Activated T-helper 17 cell treated with anti-CD3 and anti-CD28 coated beads, Interleukin-2, amount 50 U/mL, for 72 hours (primary cell): Measurements from ENCODE around the gene NYNRIN. TPM values are rescaled to one million over a fixed set of nuclear protein-coding genes. Genes with fewer than 3 reads are reported as not detected.

Experiments
- ATAC-seq: fragments of 150-1000 bp; cut with Tn5 transposase; replicated peaks from 2 replicates; pipeline ENCODE4 v1.10.0; 2021; ENCODE audit warnings: mild to moderate bottlenecking, moderate library complexity
- H3K27ac Mint-ChIP-seq: one replicate; pipeline ENCODE4 v1.8.0; 2022; ENCODE audit warnings: mixed read lengths
- H3K27me3 Mint-ChIP-seq: one replicate; pipeline ENCODE4 v1.8.0; 2022; ENCODE audit warnings: mixed read lengths
- H3K36me3 Mint-ChIP-seq: one replicate; pipeline ENCODE4 v1.8.0; 2022; ENCODE audit warnings: low read depth, mild to moderate bottlenecking, mixed read lengths
- H3K4me1 Mint-ChIP-seq: one replicate; pipeline ENCODE4 v1.8.0; 2022; ENCODE audit warnings: mixed read lengths
- H3K4me3 Mint-ChIP-seq: one replicate; pipeline ENCODE4 v1.8.0; 2022; ENCODE audit warnings: mild to moderate bottlenecking, mixed read lengths
- H3K9me3 Mint-ChIP-seq: one replicate; pipeline ENCODE4 v1.8.0; 2022; ENCODE audit warnings: mixed read lengths
- total RNA-seq, 2 donors: library from RNA; stranded (reverse); gene quantifications; one replicate each; pipeline ENCODE4 v1.2.3, GENCODE V29; 2022

The NYNRIN gene
- total RNA-seq, 2 donors from 2014 or later: 0.04 TPM; not detected in 1

DNA sequence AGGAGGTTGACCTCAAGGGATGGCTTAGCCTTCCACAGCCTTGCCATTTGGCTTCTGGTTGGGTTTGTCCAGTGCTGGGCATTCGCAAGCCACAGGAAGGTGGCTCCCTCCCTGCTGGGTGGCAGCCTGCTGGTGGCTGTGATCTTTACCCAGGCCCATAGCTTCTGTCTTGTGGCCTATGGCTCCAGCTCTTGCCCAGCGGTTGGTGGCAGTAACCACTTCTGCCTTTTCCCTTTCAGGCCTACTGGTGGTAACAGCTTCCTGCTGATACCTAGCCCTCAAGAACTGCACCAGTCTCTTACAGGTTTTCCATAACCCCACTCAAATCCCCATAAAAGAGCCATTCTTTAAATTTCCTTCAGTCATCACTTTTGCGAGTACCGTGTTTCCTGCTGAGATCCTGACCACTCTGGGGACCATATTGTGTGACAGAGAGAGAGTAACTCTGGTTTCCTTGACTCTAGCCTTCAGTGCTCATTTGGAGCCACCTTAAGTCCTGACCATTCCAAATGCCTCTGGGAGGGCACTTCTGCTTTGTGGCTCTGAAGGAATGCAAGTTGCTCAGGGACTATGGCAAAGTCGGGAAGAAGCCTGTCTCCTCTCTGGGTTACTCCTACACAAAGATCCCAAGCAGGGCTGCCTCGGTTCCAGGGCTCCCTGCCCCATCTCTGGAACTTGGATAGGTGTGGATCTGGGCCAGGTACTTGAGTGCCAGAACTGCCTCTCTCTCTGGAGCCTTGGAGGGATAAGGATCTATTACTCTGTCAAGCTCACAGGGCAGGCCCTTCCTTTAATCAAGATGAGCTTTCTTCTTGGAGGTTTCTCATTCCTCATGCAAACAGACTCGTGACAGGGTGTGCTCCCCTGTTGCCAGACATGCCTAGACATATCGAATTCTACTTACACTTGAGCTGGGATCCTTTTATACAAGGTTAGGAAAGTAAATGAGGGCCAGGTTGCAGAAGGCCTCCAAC lies 2.9 kb upstream of the NYNRIN start:
- H3K27ac Mint-ChIP-seq: peak overlapping the region; percentile 34
- no peak for ATAC-seq
- peaks cover 5% of the 10 kb centered on the region for H3K4me1 Mint-ChIP-seq
- H3K9me3 Mint-ChIP-seq: no peaks in the 10 kb centered on the region
- H3K4me3 Mint-ChIP-seq: no peak overlapping the region
- no peaks in the 10 kb centered on the region for H3K36me3 Mint-ChIP-seq
- peaks cover 13% of the 10 kb centered on the region for H3K27me3 Mint-ChIP-seq

DNA sequence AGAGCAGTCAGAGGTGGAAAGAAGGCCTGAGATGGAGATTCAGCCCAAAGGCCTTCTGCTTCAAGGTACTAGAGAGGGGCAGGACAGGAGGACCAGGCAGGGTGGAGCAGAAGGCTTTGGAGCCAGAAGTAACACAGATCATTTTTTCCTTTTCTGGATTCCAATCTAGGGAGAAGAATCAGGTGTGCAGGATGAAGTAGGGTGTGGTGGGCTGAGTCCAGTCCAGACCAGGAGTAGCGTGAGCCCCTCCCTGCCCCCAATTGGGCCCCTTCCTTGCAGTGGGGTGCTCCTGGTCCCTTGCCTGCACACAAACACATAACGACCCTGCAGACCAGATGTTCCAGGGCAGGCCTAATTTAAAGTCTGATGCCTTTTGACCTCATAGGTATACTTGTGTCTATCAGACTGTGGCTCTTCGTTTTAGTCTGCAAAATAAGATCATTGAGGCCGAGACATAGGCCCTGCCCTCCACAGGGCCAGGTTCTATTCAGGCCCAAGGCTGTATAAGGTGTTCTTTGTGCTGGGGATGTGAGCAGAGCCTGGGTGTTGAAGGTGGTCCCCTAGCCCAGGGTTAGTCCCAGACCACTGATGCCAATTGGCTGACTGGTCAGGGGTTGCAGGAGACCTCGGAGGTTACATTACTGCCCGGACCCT lies 1.0 kb upstream of the NYNRIN start:
- Mint-ChIP-seq H3K9me3 (no peaks in the 10 kb centered on the region), H3K27me3 (peaks cover 3% of the 10 kb centered on the region), H3K27ac (no peak overlapping the region), H3K4me3 (no peak overlapping the region), H3K4me1 (peaks cover 5% of the 10 kb centered on the region), H3K36me3 (no peaks in the 10 kb centered on the region)
- ATAC-seq: no peak

DNA sequence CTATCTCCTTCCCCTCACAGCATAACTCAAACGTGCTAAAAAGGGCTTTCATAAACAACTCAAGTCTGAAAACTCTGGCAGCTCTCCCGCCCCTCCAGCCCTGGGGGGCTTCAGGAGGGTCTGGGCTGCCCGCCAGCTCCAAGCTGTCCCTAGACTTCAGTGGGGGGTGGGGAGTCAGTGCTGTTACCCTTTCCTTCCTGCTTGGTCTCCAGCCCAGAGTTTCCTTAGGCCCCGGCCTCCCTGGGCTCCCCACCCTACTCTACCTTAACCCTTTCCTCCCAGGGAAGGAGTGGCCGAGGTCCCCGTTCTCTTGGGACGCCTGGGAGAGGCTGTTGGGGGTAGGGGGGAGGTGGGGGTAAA lies 530 bp upstream of the NYNRIN start:
- H3K4me3 Mint-ChIP-seq: no peak overlapping the region
- no peak overlapping the region for H3K27ac Mint-ChIP-seq
- H3K4me1 Mint-ChIP-seq: peaks cover 5% of the 10 kb centered on the region
- peaks cover 3% of the 10 kb centered on the region for H3K27me3 Mint-ChIP-seq
- H3K9me3 Mint-ChIP-seq: no peaks in the 10 kb centered on the region
- no peak for ATAC-seq
- no peaks in the 10 kb centered on the region for H3K36me3 Mint-ChIP-seq

DNA sequence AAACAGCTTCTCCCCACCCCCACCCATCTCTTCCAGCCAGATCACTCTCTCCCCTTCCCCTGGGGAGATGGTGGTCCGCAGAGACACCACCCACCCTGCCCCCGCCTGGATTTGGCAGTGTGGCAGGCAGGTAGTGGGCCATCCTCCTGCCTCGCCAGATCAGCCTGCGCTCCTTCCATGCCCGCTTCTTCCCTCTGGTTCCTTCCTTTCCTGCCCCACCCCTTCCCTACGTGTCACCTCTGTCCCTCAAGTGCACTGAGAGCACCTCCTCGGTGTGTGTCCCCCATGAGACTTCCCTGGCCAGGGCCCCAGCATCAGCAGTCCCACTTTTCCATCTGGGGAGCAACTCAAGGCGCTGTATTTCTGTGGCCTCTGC lies 632 bp downstream of the NYNRIN start:
- peak; percentile 6 for ATAC-seq
- no peaks in the 10 kb centered on the region for H3K36me3 Mint-ChIP-seq
- H3K4me3 Mint-ChIP-seq: peak overlapping the region; percentile 63
- no peaks in the 10 kb centered on the region for H3K9me3 Mint-ChIP-seq
- peak overlapping the region; percentile 64 for H3K27ac Mint-ChIP-seq
- H3K4me1 Mint-ChIP-seq: peaks cover 5% of the 10 kb centered on the region
- peaks cover 10% of the 10 kb centered on the region for H3K27me3 Mint-ChIP-seq

DNA sequence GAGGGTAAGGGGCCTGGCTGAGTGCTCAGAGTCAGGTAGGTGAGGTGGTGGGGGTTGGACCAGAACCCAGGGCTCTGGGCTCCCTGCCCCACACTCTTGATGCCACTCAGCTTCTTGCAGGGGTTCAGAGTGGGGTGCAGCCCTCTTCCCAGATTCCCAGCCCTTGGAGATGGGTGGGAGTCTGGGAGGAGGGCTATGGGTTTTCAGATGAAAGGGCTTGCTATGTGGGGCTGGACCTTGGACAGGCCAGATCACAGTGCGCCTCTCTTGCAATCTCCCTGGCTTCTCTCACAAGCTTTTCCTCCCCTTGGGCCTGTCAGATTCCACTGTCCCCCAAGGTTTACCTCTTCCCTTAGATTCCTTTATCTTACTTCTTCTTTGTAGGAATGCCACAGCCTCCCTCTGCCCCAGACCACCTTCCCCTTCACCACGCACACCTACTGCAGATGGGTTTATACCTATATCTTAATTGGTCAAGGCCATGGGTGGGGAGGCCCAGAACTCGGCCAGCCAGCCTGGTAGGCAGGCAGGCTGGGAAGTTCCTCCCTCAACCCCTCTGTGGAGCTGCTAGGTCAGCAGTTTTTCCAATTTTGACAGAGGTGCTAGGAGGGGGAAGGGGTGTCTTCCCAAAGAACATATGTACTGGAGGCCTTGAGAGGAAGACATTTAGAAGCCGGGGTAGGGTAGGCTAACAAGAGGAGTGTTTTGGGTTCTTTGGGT lies 1.4 kb downstream of the NYNRIN start:
- no peaks in the 10 kb centered on the region for H3K9me3 Mint-ChIP-seq
- no peak overlapping the region for H3K27ac Mint-ChIP-seq
- H3K36me3 Mint-ChIP-seq: no peaks in the 10 kb centered on the region
- peak overlapping the region; percentile 63 for H3K4me3 Mint-ChIP-seq
- ATAC-seq: no peak
- H3K4me1 Mint-ChIP-seq: peaks cover 5% of the 10 kb centered on the region
- peaks cover 10% of the 10 kb centered on the region for H3K27me3 Mint-ChIP-seq

DNA sequence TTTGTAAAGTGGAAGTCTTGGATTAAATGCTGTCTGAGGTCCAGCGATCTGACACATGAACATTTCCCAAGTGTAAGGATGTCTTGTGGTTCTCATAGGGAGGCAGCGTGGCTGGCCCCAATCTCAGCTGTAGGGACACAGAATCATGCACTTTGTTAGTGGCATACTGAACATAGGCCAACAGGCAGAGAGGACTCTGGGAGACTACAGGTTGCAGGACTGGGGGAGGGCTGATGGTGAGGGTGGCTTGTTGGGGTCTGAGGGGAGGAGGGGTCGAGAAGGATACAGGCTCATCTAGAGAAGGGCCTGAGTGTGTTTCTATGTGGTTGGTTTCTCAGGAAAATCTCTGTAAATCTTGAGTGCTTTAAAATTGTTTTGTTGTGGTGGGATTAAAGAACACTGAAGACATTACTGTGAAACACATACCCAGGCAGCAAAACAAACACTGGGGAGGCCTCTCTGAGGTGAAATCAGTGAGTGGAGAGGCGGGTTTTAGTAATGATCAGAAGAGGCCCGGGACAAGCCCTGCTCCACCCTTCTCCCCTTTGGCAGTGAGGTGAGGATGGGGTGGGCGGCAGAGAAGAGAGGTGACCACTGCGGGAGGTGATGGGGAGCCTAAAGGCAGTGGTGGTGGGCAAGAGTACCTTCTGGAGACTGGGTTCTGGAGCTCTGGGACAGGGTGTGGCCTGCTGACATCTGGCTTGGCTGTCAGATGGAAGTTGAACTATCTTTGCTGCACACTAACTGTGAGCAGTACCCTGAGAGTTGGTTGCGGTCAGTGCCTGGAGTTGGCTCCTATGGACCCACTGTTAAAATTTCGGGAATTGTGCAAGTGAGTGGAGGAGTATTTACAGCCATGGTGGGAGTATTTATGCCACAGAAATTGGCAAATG lies 3.3 kb downstream of the NYNRIN start:
- H3K4me3 Mint-ChIP-seq: no peak overlapping the region
- peaks cover 5% of the 10 kb centered on the region for H3K4me1 Mint-ChIP-seq
- H3K36me3 Mint-ChIP-seq: no peaks in the 10 kb centered on the region
- no peak overlapping the region for H3K27ac Mint-ChIP-seq
- H3K9me3 Mint-ChIP-seq: no peaks in the 10 kb centered on the region
- no peak for ATAC-seq
- peaks cover 16% of the 10 kb centered on the region for H3K27me3 Mint-ChIP-seq

DNA sequence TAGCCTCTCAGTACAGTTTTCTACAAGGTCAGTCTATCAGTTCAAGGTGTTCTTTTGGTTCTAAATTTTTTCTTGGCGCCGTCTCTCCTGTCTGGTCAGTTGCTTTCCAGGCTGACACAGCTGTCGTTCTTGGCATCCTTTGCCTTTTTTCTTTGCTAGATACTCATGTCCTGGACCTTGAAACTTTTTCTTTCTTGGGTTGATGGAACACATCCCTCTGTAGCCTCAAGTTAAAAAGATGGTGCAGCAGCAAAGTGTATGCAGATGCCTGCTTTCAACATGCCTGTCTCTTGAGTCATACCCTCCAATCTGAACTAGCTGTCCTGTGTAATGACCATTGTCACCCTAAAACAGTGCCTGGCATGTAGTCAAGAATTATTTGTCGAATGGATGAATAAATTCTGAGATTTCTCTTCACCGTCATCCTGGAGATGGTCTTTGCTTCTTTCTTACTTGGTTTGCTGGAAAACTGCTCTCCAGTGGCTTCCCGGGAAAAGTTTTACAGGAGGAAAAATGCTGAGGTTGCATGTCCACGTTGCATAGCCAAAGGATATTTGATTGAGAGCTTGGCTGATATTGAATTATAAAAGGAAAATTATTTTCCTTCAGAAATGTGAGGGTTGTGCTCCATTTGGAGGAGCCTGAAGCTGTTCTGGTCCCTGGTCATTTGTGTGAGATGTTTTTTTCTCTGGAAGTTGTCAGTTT lies 4.6 kb downstream of the NYNRIN start:
- Mint-ChIP-seq H3K4me3 (no peak overlapping the region), H3K36me3 (no peaks in the 10 kb centered on the region), H3K4me1 (peaks cover 5% of the 10 kb centered on the region), H3K9me3 (no peaks in the 10 kb centered on the region), H3K27me3 (peaks cover 16% of the 10 kb centered on the region), H3K27ac (no peak overlapping the region)
- no peak for ATAC-seq

DNA sequence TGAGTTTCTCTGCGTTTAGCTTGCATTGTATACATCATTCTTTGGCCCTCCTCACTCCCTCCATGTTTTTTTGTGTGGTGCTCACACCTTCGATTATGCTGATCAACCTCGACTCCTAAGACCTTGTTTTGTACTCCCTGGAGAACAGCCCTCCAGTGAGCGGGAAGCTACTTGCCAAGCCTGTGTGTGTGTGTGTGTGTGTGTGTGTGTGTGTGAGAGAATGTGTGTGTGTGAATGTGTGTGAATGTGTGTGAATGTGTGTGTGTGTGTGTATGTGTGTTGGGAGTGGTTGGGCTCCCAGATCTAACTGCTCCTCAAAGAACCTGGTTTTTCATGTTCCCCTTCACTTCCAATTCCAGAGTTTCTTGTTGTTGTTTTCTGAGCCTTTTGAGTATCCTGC lies 6.0 kb downstream of the NYNRIN start:
- peaks cover 13% of the 10 kb centered on the region for H3K27me3 Mint-ChIP-seq

DNA sequence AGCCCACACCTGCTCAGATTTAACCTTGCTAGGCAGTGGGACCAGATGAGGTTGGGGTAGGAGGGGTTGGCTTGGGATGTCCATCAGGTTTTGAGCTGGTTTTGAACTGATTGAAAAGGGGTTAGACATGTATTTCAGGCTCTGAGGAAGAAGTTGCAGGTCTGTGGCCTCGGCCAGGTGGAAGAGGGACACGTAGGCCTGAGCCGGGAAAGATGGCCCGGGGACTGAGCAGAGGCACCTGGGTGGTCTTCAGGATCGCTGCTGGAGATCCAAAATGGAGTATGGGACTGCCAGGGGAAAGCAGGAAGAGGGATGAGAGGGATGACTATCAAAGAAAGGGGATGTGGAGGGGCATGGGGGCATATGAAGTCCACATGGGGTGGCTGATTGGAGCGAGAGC lies 7.6 kb downstream of the NYNRIN start:
- Mint-ChIP-seq H3K36me3 (no peaks in the 10 kb centered on the region), H3K9me3 (no peaks in the 10 kb centered on the region), H3K4me3 (no peak overlapping the region), H3K27ac (no peak overlapping the region), H3K4me1 (no peaks in the 10 kb centered on the region), H3K27me3 (peaks cover 13% of the 10 kb centered on the region)
- ATAC-seq: no peak

More for the DNA sequence above, 6.0 kb downstream of the NYNRIN start:
- no peak overlapping the region for H3K27ac Mint-ChIP-seq
- no peaks in the 10 kb centered on the region for H3K9me3 Mint-ChIP-seq
- H3K4me3 Mint-ChIP-seq: no peak overlapping the region
- ATAC-seq: no peak
- H3K36me3 Mint-ChIP-seq: no peaks in the 10 kb centered on the region
- no peaks in the 10 kb centered on the region for H3K4me1 Mint-ChIP-seq

DNA sequence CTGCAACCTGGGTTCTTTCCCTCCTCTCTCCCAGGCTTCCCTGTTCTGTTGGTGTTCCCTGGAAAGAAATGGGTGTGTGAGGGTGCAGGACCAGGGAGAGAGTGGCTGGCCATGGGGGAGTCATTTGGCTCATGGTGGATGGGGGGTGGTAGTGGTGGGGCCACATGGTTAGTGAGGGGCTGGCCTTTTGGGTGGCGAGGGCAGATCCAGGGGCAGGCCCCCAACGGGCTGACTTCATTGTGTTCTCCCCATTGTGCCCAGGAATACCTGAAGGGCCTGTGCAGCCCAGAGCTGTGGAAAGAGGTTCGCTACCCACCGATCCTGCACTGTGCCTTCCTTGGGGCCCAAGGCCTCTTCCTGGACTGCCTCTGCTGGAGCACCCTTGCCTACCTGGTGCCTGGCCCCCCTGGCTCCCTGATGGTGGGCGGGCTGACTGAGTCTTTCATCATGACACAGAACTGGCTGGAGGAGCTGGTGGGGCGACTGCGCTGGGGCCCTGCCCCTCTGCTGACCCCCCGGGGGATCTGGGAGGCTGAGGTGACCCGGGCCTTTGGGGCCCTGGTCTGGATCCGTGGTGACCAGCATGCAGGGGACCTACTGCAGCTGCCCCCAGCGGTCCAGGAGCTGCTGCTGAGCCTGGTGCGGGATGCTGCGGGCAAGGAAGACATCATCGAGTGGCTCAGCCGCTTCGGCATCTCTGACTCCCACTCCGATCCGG lies 9.0 kb downstream of the NYNRIN start:
- Mint-ChIP-seq H3K4me3 (no peak overlapping the region), H3K9me3 (no peaks in the 10 kb centered on the region), H3K27me3 (peaks cover 13% of the 10 kb centered on the region), H3K4me1 (no peaks in the 10 kb centered on the region), H3K36me3 (no peaks in the 10 kb centered on the region), H3K27ac (no peak overlapping the region)
- no peak for ATAC-seq

DNA sequence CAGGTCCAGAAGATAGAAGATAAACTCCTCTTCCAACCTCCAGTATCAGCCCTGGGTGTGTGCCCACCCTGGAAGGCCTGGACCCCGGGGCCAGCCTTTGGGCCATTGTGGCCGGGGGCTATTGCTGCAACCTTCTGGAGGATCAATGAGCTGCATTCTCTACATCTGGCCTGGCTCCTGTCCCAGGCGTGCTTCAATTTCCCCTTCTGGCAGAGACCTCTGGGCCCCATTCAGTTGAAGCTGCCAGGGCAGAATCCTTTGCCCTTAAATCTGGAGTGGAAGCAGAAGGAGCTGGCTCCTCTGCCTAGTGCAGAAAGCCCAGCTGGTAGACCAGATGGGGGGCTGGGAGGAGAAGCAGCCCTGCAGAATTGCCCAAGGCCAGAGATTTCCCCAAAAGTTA lies 10.0 kb downstream of the NYNRIN start:
- H3K27ac Mint-ChIP-seq: no peak overlapping the region
- no peaks in the 10 kb centered on the region for H3K9me3 Mint-ChIP-seq
- no peaks in the 10 kb centered on the region for H3K4me1 Mint-ChIP-seq
- no peak for ATAC-seq
- H3K27me3 Mint-ChIP-seq: peaks cover 13% of the 10 kb centered on the region
- H3K36me3 Mint-ChIP-seq: no peaks in the 10 kb centered on the region
- no peak overlapping the region for H3K4me3 Mint-ChIP-seq

DNA sequence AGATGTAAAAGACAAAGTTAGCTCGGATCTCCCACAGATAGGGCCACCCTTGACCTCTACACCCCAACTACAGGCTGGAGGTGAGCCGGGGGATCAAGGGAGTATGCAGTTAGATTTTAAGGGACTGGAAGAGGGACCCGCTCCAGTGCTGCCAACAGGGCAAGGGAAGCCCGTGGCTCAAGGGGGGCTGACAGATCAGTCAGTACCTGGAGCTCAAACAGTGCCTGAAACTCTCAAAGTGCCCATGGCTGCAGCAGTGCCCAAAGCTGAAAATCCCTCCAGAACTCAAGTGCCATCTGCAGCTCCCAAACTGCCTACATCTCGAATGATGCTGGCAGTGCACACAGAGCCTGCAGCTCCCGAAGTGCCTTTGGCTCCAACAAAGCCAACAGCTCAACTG lies 10.4 kb downstream of the NYNRIN start:
- Mint-ChIP-seq H3K9me3 (no peaks in the 10 kb centered on the region), H3K27ac (no peak overlapping the region), H3K4me1 (no peaks in the 10 kb centered on the region), H3K4me3 (no peak overlapping the region), H3K27me3 (peaks cover 9% of the 10 kb centered on the region), H3K36me3 (no peaks in the 10 kb centered on the region)
- no peak for ATAC-seq

DNA sequence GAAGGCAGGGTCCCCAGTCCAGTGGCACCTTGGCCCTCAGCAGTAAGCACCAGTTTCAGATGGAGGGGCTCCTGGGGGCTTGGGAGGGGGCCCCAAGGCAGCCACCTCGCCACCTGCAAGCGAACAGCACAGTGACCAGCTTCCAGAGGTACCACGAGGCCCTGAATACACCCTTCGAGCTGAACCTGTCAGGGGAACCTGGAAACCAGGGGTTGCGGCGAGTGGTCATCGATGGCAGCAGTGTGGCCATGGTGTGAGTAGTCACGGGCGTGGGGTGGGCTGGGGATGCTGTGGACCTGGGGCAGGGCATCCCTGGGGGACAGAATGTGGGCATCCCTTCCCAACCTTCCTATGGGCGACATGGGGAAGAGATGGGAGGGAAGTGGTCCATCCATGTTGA lies 11.2 kb downstream of the NYNRIN start:
- H3K27me3 Mint-ChIP-seq: peaks cover 7% of the 10 kb centered on the region
- H3K36me3 Mint-ChIP-seq: no peaks in the 10 kb centered on the region
- H3K4me1 Mint-ChIP-seq: no peaks in the 10 kb centered on the region
- H3K9me3 Mint-ChIP-seq: no peaks in the 10 kb centered on the region
- no peak for ATAC-seq
- H3K27ac Mint-ChIP-seq: no peak overlapping the region
- H3K4me3 Mint-ChIP-seq: no peak overlapping the region
